ENCODE measurements around the gene APPBP2. TPM values are rescaled to one million over a fixed set of nuclear protein-coding genes. Genes with fewer than 3 reads are reported as not detected.
A peak's percentile ranks its signal among the peaks of the same experiment; 100 is the strongest.
"Not testable (repeated sequence)": the region's sequence is repeated elsewhere in the genome, so short reads cannot be mapped to it uniquely, and the experiment has no call there.

The APPBP2 gene, protein sequence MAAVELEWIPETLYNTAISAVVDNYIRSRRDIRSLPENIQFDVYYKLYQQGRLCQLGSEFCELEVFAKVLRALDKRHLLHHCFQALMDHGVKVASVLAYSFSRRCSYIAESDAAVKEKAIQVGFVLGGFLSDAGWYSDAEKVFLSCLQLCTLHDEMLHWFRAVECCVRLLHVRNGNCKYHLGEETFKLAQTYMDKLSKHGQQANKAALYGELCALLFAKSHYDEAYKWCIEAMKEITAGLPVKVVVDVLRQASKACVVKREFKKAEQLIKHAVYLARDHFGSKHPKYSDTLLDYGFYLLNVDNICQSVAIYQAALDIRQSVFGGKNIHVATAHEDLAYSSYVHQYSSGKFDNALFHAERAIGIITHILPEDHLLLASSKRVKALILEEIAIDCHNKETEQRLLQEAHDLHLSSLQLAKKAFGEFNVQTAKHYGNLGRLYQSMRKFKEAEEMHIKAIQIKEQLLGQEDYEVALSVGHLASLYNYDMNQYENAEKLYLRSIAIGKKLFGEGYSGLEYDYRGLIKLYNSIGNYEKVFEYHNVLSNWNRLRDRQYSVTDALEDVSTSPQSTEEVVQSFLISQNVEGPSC
- 29.9 and 34.3 TPM in 2 replicates for total RNA-seq (2014; rRNA removed)
- 14.5 TPM for polyA plus RNA-seq (2012)

DNA sequence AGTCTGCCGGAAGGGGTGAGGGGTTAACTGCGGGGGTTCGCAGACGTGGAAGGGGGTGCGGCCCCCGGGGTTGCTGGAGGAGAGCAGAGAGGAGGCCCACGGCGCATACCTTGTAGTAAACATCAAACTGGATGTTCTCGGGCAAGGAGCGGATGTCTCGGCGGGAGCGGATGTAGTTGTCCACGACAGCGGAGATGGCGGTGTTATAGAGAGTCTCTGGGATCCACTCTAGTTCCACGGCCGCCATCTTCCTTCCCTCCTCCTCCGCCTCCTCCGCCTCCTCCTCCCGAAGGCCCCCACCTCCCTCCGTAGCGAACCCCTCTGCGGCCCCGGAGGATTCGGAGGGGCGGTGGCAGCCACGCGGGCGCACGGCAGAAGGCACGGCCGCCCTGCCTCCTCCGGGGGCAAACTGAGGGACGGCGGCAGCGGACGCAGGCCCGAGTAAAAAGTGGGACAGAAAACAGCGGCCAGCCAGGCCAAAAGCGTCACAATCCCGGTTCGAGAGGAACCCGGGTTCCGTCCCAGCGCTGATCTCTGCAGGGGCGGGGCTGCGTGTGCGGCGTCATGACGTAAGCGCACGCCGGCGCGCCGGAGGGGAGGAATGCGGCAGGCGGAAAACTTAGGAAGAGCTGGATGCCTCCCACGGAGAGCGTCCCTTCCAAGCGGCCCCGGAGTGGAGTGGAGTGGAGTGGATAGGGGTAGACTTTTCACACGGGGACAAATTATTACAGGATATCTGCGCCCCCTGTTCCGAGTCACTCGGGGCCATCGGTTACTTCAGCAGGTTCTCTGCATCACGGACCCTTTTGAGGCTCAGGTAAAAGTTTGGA, at the start of gene APPBP2:
TSS of gene APPBP2 (minus strand) at position 558 of the 830 bp plus-strand sequence. CDS start at position 247, 311 bp downstream.
- DNase-seq (ENCODE audit: low read depth) = peak; percentile 86

DNA sequence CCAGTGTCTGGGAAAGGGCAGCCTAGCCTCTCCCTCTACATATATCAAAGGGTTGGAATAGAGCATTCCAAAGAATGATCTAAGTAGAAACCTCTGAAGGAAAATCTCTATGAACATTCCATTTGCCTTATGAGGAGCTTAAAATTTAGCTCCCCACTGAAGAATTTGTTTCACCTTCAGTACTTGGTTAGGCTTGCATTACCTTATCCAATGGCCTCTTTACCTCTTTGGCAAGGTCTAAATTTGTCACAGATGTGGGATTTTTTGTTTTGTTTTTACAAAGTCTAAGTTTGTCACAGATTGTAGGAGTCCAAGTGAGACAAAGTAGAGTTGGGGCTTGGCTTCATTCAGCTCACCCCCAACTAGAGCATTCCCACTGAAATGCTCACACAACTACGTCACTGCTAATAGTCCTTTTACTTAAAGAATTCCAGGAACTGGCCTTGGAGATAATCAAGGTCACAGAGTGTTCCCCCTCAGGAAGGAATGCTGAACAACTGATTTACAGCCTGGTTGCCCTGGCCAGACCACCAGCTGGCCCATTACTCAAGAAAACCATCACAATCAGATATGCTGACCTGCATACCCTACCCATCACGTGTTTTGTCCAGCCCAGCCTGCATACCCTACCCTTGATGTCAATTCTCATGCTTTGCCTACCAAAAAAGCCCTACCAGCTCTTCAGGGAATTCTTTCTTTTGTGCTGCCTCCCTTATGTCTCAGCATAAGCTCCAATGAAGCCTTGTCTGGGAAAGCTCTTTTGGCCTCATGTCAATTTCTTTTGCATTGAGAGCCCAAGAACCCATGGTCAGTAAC, 47.4 kb upstream of the APPBP2 start:
- DNase-seq (ENCODE audit: low read depth) = no peak

DNA sequence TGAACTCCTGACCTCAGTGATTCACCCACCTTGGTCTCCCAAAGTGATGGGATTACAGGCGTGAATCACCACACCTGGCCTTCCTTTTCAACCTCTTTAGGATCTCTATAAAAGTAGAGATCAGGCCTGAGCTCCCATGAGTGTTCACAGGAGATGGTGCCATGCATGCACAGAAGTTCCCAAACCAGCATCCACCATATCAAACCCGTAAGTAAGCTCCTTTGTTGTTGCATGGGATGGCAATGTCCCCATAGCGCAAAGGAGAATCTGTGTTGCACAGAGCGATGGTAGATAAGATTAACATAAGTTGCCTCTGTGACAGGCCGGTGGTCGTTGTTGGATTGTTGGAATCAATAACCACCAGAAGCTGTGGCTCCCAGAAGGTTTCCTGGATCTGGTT, 39.2 kb upstream of the APPBP2 start:
- DNase-seq (ENCODE audit: low read depth) = no peak

DNA sequence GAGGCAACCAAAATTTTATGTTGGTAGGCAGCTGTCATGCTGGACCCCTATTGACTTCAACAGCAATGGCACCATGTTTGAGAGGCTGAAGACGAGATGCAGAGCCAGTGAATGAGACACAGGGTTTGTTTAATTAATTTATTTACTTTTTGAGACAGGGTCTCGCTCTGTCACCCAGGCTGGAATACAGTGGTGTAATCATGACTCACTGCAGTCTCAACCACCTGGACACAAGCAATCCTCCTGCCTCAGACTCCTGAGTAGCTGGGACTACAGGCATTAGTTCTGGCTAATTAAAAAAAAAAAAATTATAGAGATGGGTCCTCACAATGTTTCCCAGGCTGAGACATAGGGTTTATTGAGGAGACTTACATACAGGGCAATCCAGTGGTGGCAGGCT, 37.7 kb upstream of the APPBP2 start:
- no peak for DNase-seq (ENCODE audit: low read depth)

DNA sequence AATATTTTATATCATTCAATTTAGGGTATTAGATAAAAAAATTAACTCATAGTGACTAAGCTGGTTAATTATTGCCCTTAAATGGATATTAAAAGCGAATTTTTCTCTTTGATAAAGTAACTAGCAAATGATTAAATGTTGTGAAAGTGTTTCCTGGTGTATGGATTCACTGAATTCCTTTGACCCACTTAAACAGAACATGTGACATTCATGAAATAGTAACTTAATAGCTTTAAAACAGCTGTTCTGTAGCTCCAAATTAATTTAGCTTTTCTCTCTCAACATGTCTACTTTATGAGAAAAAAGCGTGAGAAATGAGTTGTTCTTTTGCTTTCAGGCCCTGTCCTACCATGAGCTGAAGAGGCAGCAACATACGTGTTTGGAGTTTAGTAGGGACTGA, 36.4 kb upstream of the APPBP2 start:
- DNase-seq (ENCODE audit: low read depth) = peak; percentile 34

DNA sequence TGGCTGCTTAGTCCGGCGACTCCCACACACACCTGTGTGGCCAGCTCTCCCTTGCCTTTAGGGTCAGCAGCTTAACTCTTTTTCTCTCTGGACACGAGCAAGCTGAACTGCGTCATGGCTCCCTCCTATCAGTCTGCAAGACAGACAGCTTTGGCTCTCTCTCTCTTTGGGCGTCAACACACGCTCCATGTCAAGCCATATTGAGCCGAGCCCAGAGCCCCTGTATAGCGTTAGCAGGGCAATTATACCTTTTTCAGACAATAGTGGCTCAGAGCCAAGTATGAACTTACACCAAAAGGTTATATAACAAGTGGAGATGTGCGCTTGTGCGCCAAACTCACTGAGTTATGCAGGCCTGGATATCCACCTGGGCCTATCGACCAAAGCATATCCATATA, 34.8 kb upstream of the APPBP2 start:
- DNase-seq (ENCODE audit: low read depth) = no peak

DNA sequence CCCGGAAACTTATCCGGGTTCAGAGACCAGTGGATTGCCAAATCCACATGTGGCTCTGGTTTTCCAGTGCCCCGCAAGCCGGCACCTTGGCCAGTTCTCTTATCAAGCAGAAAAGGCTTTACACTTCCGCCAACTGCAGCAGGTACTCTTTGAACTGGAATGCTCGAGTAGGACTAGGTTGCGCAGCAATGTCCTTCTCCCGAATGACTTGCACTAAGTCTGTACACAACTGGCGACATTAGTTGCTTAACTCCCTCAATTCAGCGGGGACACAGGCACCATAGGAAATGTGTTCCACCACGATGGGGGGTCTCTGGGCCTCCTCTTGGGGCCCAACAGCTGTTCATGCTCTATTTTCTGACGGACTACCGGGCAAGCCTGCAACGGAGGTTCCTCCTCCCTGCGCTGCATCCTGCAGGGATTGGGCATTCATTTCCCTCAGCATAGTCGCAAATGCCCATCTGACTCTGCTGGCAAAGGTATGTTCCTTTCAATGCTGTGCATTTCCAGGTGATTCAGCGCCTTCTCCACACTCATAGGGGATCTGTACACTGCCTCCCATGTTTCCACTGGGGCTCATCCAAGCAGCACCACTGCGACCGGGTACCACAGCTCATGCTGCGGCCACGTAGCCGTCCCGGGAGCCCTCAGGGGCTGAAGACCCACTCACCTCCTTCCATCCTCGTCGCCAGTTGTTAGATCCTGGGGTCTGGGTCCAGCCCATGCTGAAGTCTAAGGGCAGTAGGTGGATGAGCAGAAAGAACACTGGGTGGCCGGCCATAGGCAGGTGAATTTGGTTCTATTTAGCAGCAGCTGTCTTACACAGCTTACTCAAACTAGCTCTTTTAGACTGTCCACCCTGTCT, 34.2 kb upstream of the APPBP2 start:
- DNase-seq (ENCODE audit: low read depth) = no peak

DNA sequence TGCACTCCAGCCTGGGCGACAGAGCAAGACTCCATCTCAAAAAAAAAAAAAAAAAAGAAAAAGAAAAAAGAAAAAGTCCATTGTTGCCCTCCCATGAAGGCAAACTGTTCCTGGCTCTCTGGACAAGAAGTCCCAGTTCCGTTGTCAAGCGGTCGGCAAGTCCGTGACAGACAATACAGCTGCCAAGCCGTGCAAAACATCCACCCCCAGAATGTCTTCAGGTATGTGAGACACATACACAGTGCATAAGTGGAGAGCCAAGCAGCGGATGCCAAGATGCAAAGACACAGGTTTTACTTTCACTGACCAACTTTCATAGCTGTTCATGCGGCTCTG, 33.6 kb upstream of the APPBP2 start:
- DNase-seq (ENCODE audit: low read depth) = no peak

DNA sequence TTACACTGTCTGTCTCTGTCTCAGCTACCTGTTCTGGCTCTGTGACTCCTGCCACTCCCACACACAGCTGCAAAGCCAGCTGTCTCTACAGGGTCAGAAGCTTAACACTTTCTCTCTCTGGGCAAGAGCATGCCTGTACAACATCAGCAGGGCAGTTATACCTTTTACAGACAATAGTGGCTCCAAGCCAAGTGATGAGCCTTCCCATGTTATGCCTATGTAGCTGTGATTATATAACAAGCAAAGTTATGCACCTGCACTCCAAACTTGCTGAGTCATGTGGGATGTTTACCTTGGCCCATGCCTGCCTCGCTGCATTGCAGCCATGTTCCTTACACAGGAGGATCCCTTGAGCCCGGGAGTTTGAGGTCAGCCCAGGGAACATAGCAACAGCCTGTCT, 31.8 kb upstream of the APPBP2 start:
- no peak for DNase-seq (ENCODE audit: low read depth)

DNA sequence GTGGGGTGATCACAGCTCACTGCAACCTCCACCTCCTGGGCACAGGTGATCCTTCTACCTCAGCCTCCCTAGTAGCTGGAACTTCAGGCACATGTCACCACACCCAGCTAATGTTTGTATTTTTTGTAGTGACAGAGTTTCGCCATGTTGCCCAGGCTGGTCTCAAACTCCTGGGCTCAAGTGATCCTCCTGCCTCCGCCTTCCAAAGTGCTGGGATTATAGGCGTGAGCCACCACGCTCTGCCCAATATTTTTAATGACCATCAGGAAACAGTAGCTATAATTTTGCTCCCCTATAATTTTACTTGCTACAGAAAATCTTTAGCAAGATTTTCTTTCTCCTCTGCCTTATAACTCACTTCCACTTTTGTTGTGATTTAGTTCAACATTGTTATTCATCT, 29.7 kb upstream of the APPBP2 start:
- DNase-seq (ENCODE audit: low read depth) = no peak

DNA sequence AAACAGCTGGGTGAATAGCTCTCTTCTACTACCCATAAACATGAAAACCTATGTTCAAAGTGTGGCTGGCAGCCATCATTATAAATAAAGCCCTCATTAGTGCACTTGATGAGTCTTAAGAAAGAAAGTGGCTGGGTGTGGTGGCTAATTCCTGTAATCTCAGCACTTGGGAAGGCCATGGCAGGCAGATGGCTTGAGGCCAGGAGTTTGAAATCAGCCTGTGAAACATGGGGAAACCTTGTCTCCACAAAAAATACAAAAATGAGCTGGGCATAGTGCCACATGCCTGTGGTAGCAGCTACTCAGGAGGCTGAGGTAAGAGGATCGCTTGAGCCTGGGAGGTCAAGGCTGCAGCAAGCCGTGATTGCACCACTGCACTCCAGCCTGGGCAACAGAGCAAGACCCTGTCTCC, 28.3 kb upstream of the APPBP2 start:
- DNase-seq (ENCODE audit: low read depth) = peak; percentile 61

DNA sequence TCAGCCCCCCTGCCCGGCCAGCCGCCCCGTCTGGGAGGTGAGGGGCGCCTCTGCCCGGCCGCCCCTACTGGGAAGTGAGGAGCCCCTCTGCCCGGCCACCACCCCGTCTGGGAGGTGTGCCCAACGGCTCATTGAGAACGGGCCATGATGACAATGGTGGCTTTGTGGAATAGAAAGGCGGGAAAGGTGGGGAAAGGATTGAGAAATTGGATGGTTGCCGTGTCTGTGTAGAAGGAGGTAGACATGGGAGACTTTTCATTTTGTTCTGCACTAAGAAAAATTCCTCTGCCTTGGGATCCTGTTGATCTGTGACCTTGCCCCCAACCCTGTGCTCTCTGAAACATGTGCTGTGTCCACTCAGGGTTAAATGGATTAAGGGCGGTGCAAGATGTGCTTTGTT, 26.2 kb upstream of the APPBP2 start:
- DNase-seq (ENCODE audit: low read depth) = not testable (repeated sequence)

DNA sequence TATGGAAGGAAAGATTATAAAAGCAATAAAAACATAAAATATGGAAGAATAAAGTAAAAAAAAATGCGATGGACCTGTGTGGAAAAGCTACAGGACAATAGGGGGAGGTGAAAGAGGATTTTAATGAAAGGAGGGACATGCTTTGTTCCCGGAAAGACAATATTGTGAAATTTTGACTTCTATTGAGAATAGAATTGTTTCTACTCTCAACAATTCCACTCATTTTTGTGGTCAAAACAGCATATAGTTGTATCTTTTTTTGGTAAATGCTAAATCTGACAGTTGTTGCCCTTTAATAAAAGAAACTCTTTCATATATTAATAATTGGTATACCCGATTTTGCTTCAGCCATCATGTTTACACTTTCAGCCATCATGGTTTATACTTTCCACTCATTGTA, 22.9 kb upstream of the APPBP2 start:
- no peak for DNase-seq (ENCODE audit: low read depth)

DNA sequence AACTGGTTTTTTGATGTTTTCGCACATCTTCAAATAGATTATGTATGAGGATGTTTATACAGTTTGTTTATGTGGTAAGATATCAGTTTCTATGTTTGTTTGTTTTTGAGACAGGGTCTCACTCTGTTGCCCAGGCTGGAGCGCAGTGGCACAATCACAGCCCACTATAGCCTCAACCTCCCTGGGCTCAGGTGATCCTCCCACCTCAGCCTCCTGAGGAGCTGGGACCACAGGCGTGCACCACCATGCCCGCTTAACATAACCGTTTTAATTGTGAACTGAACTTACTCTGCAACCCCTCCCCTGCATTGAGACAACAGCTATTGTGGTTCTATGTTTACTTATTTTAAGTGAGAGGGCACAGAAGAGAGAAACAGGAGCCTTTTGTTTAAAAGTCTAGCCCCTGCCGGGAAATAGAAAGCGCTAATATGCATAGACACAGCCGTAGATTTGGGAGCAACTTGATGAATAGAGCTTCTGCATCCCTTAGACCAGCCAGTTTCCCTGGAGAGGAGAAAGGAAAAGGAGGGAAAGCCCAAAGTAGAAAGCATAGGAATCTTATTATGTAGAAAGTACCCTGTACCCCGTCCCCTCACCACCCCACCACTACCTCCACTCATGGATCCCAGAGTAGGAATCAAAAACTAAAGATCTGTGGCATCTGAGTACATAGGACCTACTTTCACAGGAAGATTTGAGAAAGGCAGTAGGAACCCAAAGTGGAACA, 19.6 kb upstream of the APPBP2 start:
- no peak for DNase-seq (ENCODE audit: low read depth)

DNA sequence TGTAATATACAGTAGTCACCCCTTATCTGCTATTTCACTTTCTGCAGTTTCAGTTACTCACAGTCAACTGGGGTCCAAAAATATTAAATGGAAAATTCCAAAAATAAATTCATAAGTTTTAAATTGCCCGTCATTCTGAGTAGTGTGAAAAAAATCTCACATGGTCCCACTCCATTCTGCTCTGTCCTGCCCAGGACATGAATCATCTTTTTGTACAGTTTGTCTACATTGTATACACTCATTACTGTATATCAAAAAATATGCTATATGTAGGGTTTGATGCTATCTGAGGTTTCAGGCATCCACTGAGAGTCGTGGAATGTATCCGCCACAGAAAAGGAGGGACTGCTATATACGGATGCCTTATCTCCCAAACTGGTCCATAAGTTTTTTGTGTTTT, 16.0 kb upstream of the APPBP2 start:
- no peak for DNase-seq (ENCODE audit: low read depth)

DNA sequence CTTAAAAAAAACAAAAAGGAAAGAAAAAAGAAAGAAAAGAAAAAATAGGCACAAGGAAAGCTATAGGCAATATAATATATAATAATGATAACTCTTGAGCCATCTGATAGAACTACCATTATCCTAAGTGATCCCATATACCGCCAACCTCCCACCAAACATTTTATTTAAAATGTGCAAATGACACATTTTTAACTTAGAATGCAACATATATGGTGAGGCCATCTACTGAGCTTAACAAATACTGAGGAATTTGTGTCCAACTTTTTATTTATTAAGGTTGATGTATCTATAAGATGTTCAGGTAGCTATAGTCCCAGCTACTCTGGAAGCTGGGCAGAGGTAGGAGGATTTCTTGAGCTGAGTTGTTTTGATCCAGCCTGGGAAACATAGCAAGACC, 14.4 kb upstream of the APPBP2 start:
- no peak for DNase-seq (ENCODE audit: low read depth)

DNA sequence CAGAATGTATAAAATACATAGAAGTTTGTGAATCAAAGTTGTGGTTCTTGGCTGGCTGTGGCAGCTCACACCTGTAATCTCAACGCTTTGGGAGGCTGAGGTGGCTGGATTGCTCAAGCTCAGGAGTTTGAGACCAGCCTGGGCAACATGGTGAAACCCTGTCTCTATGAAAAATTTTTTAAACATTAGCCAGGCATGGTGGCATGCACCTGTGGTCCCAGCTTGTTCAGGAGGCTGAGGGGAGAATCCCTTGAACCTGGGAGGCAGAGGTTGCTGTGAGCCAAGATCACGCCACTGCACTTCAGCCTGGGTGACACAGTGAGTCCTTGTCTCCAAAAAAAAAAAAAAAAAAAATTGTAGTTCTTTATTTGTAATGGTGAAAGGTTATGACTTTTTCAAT, 13.8 kb upstream of the APPBP2 start:
- DNase-seq (ENCODE audit: low read depth) = no peak

DNA sequence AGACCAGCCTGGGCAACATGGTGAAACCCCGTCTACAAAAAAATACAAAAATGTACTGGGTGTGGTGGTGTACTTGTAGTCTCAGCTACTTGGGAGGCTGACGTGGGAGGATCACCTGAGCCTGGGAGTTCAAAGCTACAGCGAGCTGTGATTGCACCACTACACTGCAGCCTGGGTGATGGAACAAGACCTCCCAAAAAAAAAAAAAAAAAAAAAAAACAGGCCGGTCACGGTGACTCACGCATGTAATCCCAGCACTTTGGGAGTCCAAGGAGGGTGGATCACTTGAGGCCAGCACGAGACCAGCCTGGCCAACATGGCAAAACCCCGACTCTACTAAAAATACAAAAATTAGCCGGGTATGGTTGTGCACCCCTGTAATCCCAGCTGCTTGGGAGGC, 12.7 kb upstream of the APPBP2 start:
- DNase-seq (ENCODE audit: low read depth) = no peak

DNA sequence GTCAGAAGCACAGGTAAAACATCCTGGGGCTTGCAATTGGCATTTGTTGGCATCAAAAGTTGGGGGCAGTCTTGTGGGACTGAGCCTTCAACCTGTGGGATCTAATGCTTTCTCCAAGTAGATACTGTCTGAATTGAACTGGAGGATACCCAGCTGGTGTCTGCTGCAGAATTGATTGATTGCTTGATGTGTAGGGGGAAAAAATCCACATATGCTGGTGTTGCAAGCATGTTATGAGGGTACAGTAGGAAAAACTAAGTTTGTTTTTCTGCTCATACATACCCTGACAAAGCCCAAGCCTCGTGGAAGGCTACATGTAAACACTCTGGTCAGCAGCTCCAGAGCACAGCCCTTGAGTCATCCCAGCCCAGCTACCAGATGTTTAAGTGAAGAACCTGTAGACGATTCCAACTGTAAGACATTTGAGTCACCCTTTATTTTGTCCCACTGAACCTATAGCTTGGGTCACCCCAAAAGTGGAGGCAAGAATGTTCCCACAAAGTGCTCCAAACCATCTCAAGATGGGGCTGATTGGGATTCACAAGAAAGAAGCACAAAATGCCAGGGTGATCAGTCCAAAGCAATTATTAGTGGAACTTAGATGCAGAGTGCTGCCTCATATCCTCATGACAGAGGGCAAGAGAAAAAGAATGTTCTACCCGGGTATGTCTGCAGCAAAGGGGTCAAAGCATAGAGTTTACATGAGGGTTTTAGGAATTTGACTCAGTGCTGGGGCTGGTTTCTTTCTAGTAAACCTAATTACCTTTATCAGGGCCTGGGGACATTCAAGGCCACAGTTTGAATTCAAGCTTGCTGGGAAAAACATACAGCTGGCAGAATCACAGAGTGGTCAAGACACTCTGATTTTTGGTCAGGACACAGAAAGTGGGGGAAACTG, 9.6 kb upstream of the APPBP2 start:
- DNase-seq (ENCODE audit: low read depth) = no peak
